GM23338 (cell line): ENCODE data around the gene SACS. TPM values are rescaled to one million over a fixed set of nuclear protein-coding genes. Genes with fewer than 3 reads are reported as not detected.
"Not testable (repeated sequence)": the region's sequence is repeated elsewhere in the genome, so short reads cannot be mapped to it uniquely, and the experiment has no call there.

ENCODE experiments used
- ATAC-seq: fragments of 200-7000 bp; cut with Tn5 transposase; 3 replicates; pipeline ENCODE4 v1.9.1; 2020
- DNase-seq: peaks from one replicate; pipeline ENCODE4 v3.0.0-alpha.2; 2015; ENCODE audit warnings: low spot score
- H2AFZ ChIP-seq: fragments of 200-600 bp; sonication (generic); 2 replicates; pipeline ENCODE4 v1.8.0; 2016; ENCODE audit warnings: antibody characterized with exemption, mild to moderate bottlenecking, moderate library complexity
- H3F3A ChIP-seq: fragments of 200-600 bp; sonication (generic); replicated peaks from 2 replicates; pipeline ENCODE4 v1.8.0; 2017; ENCODE audit warnings: antibody characterized with exemption, mixed run types, low read depth
- H3K27ac ChIP-seq: fragments of 200-600 bp; sonication (generic); 2 replicates; pipeline ENCODE4 v1.6.1; 2016; ENCODE audit warnings: low read depth
- H3K27me3 ChIP-seq: fragments of 200-600 bp; sonication (generic); 2 replicates; pipeline ENCODE4 v1.8.0; 2016; ENCODE audit warnings: mild to moderate bottlenecking, mixed run types, moderate library complexity; ENCODE audit not compliant: insufficient read depth
- H3K36me3 ChIP-seq: fragments of 200-600 bp; sonication (generic); 2 replicates; pipeline ENCODE4 v1.8.0; 2016; ENCODE audit warnings: mild to moderate bottlenecking; ENCODE audit not compliant: insufficient read depth
- H3K4me1 ChIP-seq: fragments of 200-600 bp; sonication (generic); 2 replicates; pipeline ENCODE4 v1.8.0; 2016; ENCODE audit warnings: mild to moderate bottlenecking, moderate library complexity; ENCODE audit not compliant: insufficient read depth
- H3K4me2 ChIP-seq: fragments of 200-600 bp; sonication (generic); 2 replicates; pipeline ENCODE4 v1.7.1; 2017; ENCODE audit warnings: mixed run types
- H3K4me3 ChIP-seq: fragments of 200-600 bp; sonication (generic); 2 replicates; pipeline ENCODE4 v1.6.1; 2016; ENCODE audit warnings: mixed run types
- H3K79me2 ChIP-seq: fragments of 200-600 bp; sonication (generic); replicated peaks from 2 replicates; pipeline ENCODE4 v1.8.0; 2017; ENCODE audit warnings: mild to moderate bottlenecking; ENCODE audit not compliant: insufficient read depth
- H3K9me2 ChIP-seq: fragments of 200-600 bp; sonication (generic); 2 replicates; pipeline ENCODE4 v1.8.0; 2017; ENCODE audit not compliant: insufficient read depth
- H4K20me1 ChIP-seq: fragments of 200-600 bp; sonication (generic); replicated peaks from 2 replicates; pipeline ENCODE4 v1.8.0; 2017; ENCODE audit warnings: mild to moderate bottlenecking; ENCODE audit not compliant: insufficient read depth
- H3K27ac Mint-ChIP-seq: 2 replicates; pipeline ENCODE4 v1.8.0; 2020; ENCODE audit warnings: inconsistent platforms, mild to moderate bottlenecking, moderate library complexity, mixed read lengths
- H3K27me3 Mint-ChIP-seq: 3 replicates; pipeline ENCODE4 v1.8.0; 2022; ENCODE audit warnings: low read depth, mild to moderate bottlenecking, moderate library complexity, mixed read lengths, inconsistent platforms; ENCODE audit not compliant: insufficient read depth, poor library complexity
- H3K36me3 Mint-ChIP-seq: 3 replicates; pipeline ENCODE4 v1.8.0; 2021; ENCODE audit warnings: low read depth, mild to moderate bottlenecking, inconsistent platforms, moderate library complexity, mixed read lengths
- H3K4me1 Mint-ChIP-seq: 3 replicates; pipeline ENCODE4 v1.8.0; 2020; ENCODE audit warnings: mild to moderate bottlenecking, inconsistent platforms, mixed read lengths
- H3K4me3 Mint-ChIP-seq: 3 replicates; pipeline ENCODE4 v1.8.0; 2021; ENCODE audit warnings: moderate library complexity, mild to moderate bottlenecking, inconsistent platforms, mixed read lengths
- H3K9me3 Mint-ChIP-seq: 3 replicates; pipeline ENCODE4 v1.8.0; 2020; ENCODE audit warnings: moderate library complexity, mild to moderate bottlenecking, inconsistent platforms, mixed read lengths
- CREB1 ChIP-seq: fragments of 250-450 bp; sonication (Bioruptor Pico); IDR thresholded peaks from 2 replicates; pipeline ENCODE4 v1.5.0; 2020; ENCODE audit warnings: low read depth, mild to moderate bottlenecking, moderate library complexity
- CTCF ChIP-seq, 2 experiments: fragments of 200-600 bp in 1 of 2; sonication (generic) in 1 of 2; conservative IDR thresholded peaks; 2 replicates each; pipeline versions ENCODE4 v1.5.1 to v1.6.1; 2016 to 2017; ENCODE audit warnings: antibody characterized with exemption in 2 of 2, low read depth in 2 of 2, mild to moderate bottlenecking in 2 of 2, moderate library complexity in 1 of 2
- ETS1 ChIP-seq: IDR thresholded peaks from 2 replicates; pipeline ENCODE4 v1.6.1; 2016; ENCODE audit warnings: antibody characterized with exemption
- EZH2 ChIP-seq: fragments of 200-600 bp; sonication (generic); IDR thresholded peaks from one replicate; pipeline ENCODE4 v1.8.0; 2017; ENCODE audit warnings: antibody characterized with exemption, mild to moderate bottlenecking, low read depth; ENCODE audit not compliant: unreplicated experiment
- EZH2phosphoT487 ChIP-seq: fragments of 200-600 bp; sonication (generic); IDR thresholded peaks from one replicate; pipeline ENCODE4 v1.8.1; 2018; ENCODE audit warnings: antibody characterized with exemption; ENCODE audit not compliant: unreplicated experiment
- JUNB ChIP-seq: IDR thresholded peaks from one replicate; pipeline ENCODE4 v1.6.1; 2016; ENCODE audit warnings: antibody characterized with exemption; ENCODE audit not compliant: unreplicated experiment
- NANOG ChIP-seq: IDR thresholded peaks from 2 replicates; pipeline ENCODE4 v1.6.1; 2016; ENCODE audit warnings: antibody characterized with exemption, borderline replicate concordance
- POLR2AphosphoS5 ChIP-seq: IDR thresholded peaks from 2 replicates; pipeline ENCODE4 v1.6.1; 2016; ENCODE audit warnings: antibody characterized with exemption, low read depth
- REST ChIP-seq: IDR thresholded peaks from one replicate; pipeline ENCODE4 v1.6.1; 2018; ENCODE audit warnings: antibody characterized with exemption; ENCODE audit not compliant: unreplicated experiment
- STAT1 ChIP-seq: IDR thresholded peaks from one replicate; pipeline ENCODE4 v1.6.1; 2016; ENCODE audit warnings: antibody characterized with exemption; ENCODE audit not compliant: unreplicated experiment
- ZNF114 ChIP-seq: fragments of 250-450 bp; sonication (Bioruptor Pico); IDR thresholded peaks from 2 replicates; pipeline ENCODE4 v1.5.0; 2020; ENCODE audit warnings: mild to moderate bottlenecking, moderate library complexity
- ZNF331 ChIP-seq: fragments of 250-450 bp; sonication (Bioruptor Pico); IDR thresholded peaks from 2 replicates; pipeline ENCODE4 v1.5.0; 2020; ENCODE audit warnings: low read depth, mild to moderate bottlenecking, moderate library complexity
- polyA plus RNA-seq: library from polyadenylated mRNA; unstranded; fragments of >200 nt; fragmentation: Nextera tagmentation; extraction: Ambion mirVana; gene quantifications from 2 replicates; pipeline ENCODE4 v1.2.1, GENCODE V29; 2016
- total RNA-seq: library from RNA; depleted of rRNA; stranded (reverse); fragments of >200 nt; shearing (Covaris generic); gene quantifications from 2 replicates; pipeline ENCODE4 v1.2.3, GENCODE V29; 2014

SACS gene
- total and polyA plus RNA-seq, 2 experiments from 2014 or later: 13.8 to 58.7 TPM

- peaks cover 47% of the 10 kb centered on the region for H3K36me3 Mint-ChIP-seq
- ATAC-seq, DNase-seq: not testable (repeated sequence)
Measured at GRCh38 chr13:23401156-23401555, 32.3 kb downstream of the SACS start.

GRCh38 chr13:23399347-23399746, 34.2 kb downstream of the SACS start:
- Histone ChIP-seq H3K36me3 (peaks cover 6% of the 10 kb centered on the region), H4K20me1 (no peaks in the 10 kb centered on the region), H3K9me2 (0 out of 2 replicates have a peak, but pooled peaks cover 3% of the 10 kb centered on the region), H3K27me3 (no peaks in the 10 kb centered on the region), H3K27ac (no peak overlapping the region), H3K4me3 (no peak overlapping the region), H3K4me2 (no peak overlapping the region), H3F3A (no peaks in the 10 kb centered on the region), H2AFZ (no peak overlapping the region), H3K79me2 (peaks cover 7% of the 10 kb centered on the region; the same call in 1 of the 2 replicates), H3K4me1 (peaks cover 2% of the 10 kb centered on the region; the same call in 1 of the 2 replicates)
- H3K27ac Mint-ChIP-seq: no peak overlapping the region
- H3K4me3 Mint-ChIP-seq: no peak overlapping the region
- peaks cover 25% of the 10 kb centered on the region for H3K9me3 Mint-ChIP-seq
- DNase-seq: no peak
- ATAC-seq: no peak
- peaks cover 33% of the 10 kb centered on the region for H3K36me3 Mint-ChIP-seq
- peaks cover 1% of the 10 kb centered on the region; the same call in 1 of the 3 replicates for H3K4me1 Mint-ChIP-seq
- peaks cover 5% of the 10 kb centered on the region for H3K27me3 Mint-ChIP-seq
- TF ChIP-seq ETS1 (no peak), EZH2phosphoT487 (no peak), ZNF331 (CRISPR knock-in tag) (no peak), STAT1 (no peak), POLR2AphosphoS5 (no peak), EZH2 (no peak), CREB1 (CRISPR knock-in tag) (no peak), CTCF (conservative IDR thresholded peaks at IDR 0.05; ENCODE audit: low read depth in 2 of 2) (no peak), ZNF114 (CRISPR knock-in tag) (no peak), JUNB (no peak), REST (no peak), NANOG (no peak)

More at GRCh38 chr13:23401156-23401555, 32.3 kb downstream of the SACS start:
- not testable (repeated sequence) for H3K4me1 ChIP-seq, H4K20me1 ChIP-seq, H3K27ac Mint-ChIP-seq, H3K4me2 ChIP-seq, H3K9me2 ChIP-seq, H3K4me3 ChIP-seq, H3F3A ChIP-seq, H3K27ac ChIP-seq, H3K36me3 ChIP-seq, H3K4me1 Mint-ChIP-seq, H2AFZ ChIP-seq, H3K4me3 Mint-ChIP-seq, H3K27me3 Mint-ChIP-seq, H3K27me3 ChIP-seq
- peaks cover 18% of the 10 kb centered on the region; the same call in 1 of the 2 replicates for H3K79me2 ChIP-seq
- H3K9me3 Mint-ChIP-seq: peaks cover 36% of the 10 kb centered on the region
